NCI-H146 treated with DMSO at 0.1 percent for 48 hours (cell line): ENCODE measurements around the gene DNAL4.
A peak's percentile ranks its signal among the peaks of the same experiment; 100 is the strongest.

ENCODE experiments used
- DNase-seq: peaks from one replicate; lab custom pipeline; 2025; ENCODE audit not compliant: unreplicated experiment; lab: John Stamatoyannopoulos, UW

DNAL4 gene

DNA sequence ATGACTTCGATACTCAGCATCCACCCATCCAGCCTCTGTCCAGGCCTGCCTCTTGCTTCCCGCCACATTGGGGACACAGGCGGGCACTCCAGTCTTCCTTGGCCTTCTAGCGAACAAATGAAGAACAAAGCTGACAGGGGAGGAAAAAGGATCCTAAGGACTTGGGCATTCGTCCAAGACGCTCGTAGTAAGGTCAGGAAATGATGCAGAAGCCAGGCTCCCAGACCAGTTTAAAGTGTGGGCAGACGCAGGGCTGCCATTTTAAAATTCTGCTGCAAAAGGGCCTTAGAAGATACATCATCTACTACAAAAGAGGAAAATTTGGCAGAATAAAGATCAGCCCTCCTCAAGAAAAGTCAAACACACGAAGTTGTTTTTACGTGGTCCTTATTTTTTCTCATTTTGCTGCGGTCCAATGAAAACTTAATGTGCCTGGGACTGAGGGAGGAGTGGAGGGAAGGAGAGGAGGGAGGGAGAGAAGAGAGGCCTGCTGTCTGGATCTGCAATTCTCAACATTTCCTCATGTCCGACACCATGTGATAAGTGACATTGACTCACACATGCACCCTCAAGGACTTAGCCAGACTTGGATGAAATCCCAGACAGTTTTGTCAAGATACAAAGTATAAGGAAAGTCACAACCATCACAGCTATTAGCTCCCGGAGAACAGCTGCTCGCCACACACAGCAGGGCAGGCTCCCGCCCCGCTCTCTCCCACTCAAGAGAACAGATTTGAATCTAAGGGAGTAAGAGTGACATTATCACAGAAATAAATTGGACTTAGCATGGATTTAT is 5.7 kb downstream of the DNAL4 start:
- DNase-seq = no peak

DNA sequence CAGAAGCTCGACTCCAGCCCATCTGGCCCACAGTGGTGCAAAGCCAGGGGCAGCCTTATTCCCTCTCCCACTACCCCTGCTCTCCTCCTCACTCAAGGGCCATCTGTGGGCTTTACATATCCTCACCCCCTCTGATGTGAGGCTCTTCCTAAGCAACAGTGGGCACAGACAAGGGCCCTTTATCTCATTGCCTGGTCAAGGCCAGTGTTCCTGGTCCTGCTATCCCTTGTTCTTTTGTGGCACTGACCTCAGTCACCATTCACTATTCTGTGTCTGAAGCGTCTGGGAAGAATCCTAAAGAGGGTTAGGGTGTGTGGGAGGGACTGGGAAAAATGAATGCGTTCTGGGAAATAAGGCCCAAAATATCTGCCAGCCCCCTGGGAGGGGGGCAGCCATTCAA is 7.3 kb downstream of the DNAL4 start:
- no peak for DNase-seq

DNA sequence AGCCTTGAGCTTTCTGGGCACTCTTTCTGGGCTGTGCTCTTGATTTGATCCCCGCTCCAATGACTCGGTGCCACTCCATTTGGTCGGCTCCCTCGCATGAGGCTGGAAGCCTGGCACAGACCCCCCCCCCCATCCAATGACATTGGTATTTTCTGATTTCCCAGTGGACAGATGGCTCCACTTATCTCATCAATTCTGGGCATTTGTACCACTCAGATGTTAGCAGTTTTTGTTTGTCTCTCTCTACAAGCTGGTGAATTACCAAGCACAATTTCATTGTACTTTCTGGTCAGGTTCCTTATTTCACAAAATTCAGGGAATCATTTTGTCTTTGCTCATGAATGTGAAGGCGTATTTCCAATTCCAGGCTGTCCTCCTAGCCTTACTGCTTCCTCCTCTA is 9.1 kb downstream of the DNAL4 start:
- no peak for DNase-seq

DNA sequence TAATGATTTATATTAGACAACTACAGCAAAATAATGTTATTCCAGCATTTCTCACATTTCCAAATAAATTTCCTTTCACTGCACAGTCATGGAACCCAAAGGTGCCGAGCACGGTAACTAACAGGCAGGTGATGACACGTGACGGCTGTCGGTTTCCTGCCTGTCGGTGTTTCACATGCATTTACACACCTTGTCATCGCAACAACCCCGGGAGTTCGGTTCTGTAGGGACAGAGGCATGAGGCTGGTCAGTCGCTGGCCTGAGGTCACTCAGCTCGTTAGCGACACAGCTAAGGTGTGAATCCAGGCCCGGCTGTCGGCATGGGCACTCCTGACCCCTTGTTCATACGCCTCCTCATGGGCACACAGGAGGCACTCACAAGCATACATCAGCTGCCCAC is 9.9 kb downstream of the DNAL4 start:
- DNase-seq = no peak

DNA sequence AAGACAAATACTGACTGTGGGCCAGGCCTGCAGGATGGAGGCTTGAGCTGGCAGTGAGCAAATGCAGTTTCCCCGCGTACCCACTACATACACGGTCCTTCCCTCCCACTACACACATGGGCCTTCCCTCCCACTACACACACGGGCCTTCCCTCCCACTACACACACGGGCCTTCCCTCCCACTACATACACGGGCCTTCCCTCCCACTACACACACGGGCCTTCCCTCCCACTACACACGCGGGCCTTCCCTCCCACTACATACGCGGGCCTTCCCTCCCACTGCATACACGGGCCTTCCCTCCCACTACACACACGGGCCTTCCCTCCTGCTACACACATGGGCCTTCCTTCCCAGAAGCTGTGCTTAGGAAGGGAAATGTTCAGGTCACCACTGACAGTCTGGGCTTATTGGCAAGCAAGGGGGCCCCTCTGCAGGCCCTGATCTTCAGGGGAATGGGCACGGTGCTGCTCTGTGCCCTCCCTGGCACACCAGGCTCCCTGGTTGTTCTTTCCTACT is 10.8 kb downstream of the DNAL4 start:
- DNase-seq = no peak

DNA sequence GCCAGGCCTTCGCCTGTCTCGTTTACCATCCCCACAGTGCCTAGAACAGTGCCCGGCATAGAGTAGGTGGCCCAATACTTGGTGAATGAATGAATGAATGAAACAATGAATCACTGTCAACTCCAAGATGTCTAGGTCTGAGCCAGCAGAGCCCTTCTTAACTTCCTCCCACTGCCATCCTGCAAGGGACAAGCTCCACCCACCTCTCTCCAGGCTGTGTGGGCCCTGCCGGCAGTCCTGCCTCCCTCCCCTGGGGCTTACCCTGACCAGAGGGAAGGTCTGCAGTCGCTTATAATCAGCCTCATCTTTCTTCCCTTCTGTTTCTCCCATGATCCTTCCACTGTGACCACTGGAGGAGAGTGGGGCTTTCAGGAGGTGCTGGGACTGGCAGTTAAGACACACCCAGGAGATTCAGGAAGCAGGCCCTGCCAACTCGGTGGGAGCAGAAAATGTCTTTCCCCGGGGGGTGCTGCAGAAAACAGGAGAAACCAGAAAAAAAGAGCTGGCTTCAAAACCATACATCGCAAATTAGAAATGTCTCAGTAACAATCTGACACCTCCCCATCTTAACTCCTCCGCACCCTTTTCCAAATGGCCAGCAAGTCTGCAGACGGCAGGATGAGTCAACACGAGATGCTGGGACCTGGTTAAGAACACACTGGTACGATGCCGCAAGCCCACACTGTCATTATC is 11.4 kb downstream of the DNAL4 start:
- no peak for DNase-seq

DNA sequence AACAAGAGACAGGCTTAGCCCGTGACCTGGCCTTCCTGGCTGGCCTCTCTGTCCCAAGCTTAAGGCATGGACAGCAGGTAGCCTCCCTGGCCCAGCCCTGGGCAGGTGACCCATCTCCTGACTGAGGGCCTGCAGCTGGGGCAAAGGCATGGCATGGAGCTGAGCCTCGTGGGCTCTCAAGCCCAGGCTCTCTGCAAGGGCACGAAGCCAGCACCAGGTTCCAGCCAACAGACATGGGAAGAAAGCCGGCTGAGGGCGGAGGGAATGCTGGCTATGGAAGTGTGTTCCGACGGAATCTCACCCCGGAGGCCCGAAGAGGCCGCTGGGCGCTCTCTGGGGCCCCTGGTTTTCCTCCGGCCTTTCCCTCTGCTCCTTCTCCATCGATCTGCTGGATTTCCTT is 12.9 kb downstream of the DNAL4 start:
- no peak for DNase-seq

DNA sequence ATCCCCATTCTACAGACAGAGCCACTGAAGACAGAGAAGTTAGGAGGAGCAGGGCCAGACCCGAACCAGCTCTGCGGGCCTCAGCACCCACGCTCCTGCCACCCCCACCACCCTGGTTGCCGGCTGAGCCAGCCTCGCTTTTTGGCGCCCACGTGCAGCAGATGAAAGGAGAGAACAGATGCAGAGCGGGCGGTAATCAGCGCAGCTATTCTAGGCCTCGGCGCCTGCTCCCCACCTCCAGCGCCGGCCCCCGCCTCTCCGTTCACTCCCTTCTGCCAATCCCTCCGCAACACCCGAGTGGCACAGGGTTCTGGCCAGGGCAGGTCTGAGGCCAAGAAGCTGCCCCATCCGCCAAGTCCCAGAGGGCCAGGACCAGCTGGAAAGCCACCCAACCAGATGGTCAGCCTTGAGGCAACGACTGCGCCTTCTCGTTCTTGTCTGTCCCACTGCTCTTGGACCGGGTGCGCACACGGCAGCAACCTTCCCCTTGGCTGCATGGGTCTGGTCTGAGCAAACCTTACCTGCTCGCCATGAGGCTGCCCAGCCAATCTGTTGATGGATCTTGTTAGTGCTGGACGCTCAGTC is 16.8 kb downstream of the DNAL4 start:
- no peak for DNase-seq

DNA sequence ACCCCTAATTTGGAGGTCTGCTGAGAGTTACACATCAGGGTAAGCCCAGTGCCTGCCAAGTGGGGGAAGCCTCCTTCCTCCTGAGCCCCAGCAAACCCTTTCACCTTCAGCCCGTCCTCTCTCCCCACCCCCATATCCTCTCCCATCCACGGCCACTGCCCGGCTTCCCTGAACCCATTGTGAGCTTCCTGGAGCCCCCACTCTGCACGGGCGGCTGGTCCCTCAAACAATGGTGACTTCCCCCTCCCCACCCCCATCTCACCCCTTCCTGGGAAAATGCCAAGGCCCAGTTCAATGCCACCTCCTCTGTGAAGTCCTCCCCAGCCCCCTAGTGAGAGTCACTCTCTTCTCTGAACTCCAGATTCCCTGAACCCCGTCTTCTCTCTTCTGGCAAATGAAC is 17.9 kb downstream of the DNAL4 start:
- DNase-seq = no peak

DNA sequence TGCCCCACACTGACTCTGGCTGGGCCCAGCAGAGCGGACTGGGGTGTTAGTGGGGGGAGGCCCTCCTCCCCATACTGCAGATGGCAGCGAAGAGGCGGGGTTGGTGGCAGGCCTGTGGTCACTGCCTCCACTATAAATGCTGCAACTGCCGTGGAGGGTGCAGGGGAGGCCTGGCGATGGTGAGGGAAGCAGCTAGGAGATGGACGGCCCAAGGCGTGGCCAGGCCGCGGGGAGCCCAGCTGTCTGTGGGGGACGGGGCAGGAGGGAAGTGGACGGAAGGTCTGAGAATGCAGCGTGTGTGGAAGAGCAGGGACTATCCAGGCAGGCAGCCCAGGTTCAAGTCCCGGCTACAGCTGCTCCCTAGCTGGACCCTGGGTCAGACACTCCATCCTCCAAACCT is 18.3 kb downstream of the DNAL4 start:
- no peak for DNase-seq

DNA sequence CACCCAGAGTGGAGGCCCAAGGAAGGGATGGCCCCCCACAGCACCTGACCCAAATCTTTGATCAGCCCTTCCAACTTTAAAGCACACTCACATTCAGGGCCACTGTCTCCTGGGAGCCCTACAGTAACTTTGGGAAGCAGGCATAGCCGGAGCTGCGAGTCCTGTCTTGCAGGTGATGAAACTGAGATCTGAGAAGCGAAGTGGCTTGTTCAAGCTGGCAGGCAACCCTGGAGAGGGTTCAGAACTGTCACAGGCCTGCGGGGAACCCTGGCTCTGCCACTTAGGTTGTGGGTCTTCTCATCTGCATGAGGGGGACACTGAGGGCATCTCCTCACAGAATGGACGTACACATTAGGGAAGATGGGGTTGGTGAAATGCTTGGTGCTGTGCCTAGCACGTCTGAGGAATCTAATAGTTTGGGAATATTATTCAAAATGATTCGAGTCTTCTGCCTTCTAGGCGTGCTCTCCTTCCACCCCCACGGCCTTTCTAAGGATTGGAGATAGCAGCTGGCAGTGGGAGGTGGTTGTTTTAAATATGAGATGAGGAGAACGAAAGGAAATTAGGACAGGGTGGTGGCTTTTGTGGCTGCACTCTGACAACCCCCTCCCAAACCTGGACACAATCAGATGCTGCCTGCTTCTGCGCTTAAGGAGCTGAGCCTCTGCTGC is 19.3 kb downstream of the DNAL4 start:
- no peak for DNase-seq

DNA sequence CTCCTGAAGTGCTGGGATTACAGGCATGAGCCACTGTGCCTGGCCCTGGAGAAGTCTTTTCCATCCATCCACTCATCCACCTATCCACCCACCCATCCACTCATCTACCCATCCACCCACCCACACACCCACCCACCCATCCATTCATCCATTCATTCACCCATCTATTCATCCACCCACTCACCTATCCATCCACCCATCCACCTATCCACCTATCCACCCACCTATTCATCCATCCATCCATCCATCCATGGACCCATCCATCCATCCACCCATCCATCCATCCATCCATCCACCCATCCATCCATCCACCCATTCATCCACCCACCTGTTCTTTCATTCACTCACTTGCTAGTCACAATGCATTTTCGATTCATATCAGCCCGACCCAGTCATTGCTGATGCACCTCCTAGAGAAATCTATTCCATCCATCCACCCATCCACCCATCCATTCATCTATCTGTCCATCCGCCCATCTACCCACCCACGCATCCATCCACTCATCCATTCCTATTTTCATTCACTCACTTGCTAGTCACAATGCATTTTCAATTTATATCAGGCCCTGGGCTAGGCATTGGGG is 20.5 kb downstream of the DNAL4 start:
- DNase-seq = no peak

DNA sequence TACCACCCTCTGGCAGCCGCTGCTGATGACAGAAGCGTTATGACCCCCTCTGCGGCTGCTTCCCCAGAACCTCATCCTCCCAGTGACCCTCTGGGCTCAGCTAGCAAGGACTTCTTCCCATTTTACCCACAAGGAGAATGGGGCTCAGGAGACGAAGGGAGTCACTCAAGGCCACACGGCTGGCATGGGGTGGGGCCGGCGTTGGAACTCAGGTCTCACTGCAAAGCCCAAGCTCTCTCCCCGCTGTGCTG is 21.4 kb downstream of the DNAL4 start:
- DNase-seq = no peak

DNA sequence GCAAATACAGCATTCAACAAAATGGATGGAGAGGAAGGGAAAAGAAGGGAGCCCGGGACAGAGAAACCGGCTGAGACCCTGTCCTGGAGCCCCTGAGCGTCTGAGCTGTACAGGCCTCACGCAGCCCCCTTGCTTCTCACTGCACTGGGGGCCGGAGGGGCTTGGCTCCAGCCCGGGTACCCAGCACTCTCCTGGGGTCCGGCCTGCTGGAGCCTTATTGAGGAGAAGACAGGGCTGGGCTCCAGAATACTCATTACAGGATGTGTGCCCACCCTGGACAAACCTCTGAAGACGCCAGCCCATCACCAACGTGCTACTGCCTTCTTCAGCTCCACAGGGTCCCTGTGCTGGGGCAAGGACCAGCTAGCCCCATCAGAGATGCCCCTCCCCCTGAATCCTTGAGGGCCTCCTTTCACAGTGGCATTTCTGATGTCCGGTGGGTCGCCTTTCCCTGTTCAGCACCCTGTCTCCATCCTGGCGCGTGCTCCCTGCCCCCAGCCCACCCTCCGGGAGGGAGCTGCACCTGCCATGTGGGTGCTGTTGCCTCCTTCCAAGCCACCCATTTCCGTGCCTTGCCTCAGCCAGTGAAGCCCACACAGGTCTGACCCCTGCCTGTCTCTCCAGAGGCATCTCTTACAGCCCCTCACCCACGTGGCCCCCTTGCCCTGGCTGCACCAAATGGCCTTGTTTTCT is 23.5 kb downstream of the DNAL4 start:
- no peak for DNase-seq

DNA sequence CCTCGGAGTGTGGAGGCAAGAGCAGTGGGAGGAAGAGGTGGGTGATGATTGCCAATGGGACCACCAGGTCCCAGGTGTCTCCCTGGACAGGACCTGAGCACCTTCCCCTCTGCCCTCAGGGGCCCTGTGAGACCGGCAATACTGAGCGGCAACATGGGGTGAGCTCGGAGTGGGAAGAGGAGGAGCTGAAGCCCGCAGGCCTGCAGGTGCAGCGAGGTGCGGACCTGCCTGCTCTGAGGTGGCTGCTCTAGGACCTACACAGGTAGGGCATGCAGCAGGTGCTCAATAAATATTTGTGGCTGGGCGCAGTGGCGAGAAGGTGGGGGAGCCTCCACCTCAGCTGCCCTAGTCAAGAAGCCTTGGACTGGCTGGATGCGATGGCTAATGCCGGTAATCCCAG is 25.9 kb downstream of the DNAL4 start:
- DNase-seq = no peak

DNA sequence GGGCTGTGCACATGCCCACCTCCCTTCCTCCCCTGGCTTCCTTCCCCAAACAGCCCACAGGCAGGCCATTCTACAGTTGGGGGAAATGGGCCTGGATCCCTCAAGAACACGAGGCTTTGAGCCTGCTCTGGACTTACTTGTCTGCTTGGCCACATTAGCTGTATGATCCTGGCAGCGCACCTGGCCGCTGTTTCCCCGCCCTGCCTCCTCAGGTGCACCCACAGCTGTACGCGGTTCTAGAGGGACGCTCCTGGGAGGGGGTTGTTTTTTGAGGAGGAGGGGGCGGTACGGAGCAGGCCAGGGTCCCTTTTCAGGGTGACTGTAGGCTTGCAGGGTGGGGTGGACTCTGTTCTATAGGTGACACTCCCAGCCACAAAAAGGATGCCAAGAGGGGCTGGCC is 26.6 kb downstream of the DNAL4 start:
- DNase-seq = no peak

DNA sequence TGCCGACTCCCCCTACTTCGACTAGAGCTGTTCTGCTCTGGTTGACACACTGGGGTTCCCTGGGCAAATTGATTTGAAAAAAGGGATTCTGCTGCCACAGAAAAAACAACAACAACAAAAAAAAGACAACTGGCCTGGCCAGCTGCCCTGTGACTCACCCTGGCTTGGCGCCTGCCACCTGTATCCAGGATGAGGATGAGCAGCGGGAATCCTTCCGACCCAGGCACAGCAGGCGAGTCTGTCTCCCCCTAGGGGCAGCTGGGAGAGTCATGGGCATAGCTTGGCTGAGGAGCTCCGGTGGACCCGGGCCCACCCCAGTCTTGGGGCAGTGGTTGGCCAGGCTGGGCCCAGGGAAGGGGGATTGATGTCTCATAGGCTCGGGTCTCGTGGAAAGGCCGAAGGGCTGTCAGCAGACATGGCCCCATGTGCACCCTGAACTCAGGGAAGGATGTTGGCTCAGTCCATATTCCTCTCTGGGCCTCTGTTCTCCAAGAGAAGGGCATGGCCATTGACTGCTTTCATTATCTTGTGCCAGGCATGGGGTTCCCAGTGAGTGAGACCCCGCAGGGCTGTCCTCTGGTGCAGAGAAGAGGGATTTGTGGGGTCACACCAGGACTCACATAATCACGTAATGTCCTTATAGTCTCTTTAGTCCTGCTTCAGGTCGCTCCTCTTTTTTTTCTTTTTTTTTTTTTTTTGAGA is 27.7 kb downstream of the DNAL4 start:
- peak; percentile 50 for DNase-seq

DNA sequence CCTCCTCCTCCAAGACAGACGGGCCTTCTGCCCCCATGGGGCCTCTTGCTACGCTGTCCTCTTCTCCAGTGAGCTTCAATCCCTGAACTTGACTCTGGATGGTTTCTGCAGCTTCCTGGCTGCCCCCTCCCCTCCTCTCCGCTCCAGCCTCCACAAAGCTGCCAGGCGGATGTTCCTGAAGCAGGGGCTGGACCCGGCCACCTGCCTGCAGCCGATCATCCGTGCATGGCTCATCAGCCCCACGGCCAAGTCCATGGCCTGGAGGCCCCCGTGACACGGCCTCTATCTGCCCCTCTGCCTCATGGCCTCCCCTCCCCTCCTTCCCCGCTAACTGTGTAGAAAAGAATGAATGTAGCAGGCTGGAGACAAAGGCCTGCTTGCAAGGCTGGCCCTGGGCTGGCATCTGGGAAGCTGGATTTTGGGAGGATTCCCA is 31.4 kb downstream of the DNAL4 start:
- no peak for DNase-seq

DNA sequence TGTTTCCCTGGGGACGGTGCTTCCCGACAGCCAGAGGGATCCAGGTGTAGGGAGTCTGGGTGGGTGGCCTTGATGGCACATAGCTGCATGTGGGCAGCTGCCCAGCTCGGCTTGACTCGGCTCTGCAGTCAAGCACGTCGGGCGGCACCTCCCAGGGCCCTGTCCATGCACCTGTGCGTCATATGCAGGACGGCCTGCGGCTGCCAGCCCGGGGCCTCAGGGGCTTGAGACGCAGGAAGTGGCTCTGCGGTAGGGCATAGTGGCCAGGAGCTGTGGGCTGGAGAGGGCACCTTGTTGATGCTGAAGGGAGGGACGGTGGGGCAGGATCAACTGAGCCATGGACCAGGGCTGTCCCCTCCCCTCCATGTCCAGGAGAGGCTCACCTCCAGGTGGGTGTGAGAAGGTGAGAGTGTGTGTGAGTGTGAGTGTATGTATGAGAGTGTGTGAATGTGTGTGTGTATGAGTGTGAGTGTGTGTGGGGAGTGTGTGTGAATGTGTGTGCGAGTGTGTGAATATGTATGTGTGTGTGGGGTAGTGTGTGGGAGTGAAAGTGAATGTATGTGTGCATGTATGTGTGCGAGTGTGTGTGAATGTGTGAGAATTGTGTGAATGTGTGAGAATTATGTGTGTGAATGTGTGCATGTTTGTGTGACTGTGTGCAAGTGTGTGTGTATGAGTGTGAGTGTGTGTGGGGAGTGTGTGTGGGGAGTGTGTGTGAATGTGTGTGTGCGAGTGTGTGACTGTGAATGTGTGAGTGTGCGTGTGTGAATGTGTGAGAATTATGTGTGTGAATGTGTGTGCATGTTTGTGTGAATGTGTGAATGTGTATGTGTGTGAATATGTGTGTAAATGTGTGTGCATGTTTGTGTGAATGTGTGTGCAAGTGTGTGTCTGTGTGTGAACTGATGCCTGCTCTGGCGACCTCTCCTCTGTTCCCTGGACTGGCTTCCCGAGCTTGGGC is 32.5 kb downstream of the DNAL4 start:
- DNase-seq = no peak
